ENCODE results near the gene GRK5. TPM values are rescaled to one million over a fixed set of nuclear protein-coding genes. Genes with fewer than 3 reads are reported as not detected.

GRK5 gene
- total RNA-seq, 4 donors from 2014 or later: 6.2 to 12.5 (median 9.1) TPM

- intact Hi-C loops (cut with DNase I; ENCODE audit: low total_unique reads) (loop anchor here (1.0 kb wide), 1 partner anchor 35 kb away; no protein-coding TSS in a partner anchor), in situ Hi-C loops (cut with MboI; ENCODE audit: low sequenced_read_pairs in 4 of 4) (no loop called here)
- no peak overlapping the region for H3K27ac ChIP-seq
- H3K36me3 ChIP-seq: no peaks in the 10 kb centered on the region
- no peaks in the 10 kb centered on the region for H3K27me3 ChIP-seq
- H3K4me3 ChIP-seq: no peak overlapping the region
- no peak for TF ChIP-seq CTCF (IDR thresholded peaks at IDR 0.05 in 4 of 5, conservative IDR thresholded peaks at IDR 0.05 in 1 of 5)
- no peak for TF ChIP-seq POLR2A (IDR thresholded peaks at IDR 0.05)
- no peak for DNase-seq
- no peak for ATAC-seq
- peaks cover 19 to 25% of the 10 kb centered on the region in 2 donors for H3K4me1 ChIP-seq
- H3K9me3 ChIP-seq: no peaks in the 10 kb centered on the region
These were observed 138.9 kb downstream of the GRK5 start for GRCh38 chr10:119346095-119346832.

GRCh38 chr10:119347181-119347974 is 140.0 kb downstream of the GRK5 start:
- ATAC-seq: no peak
- Histone ChIP-seq H3K4me3 (no peak overlapping the region), H3K36me3 (no peaks in the 10 kb centered on the region), H3K4me1 (peaks cover 14 to 16% of the 10 kb centered on the region in 2 donors), H3K27ac (no peak overlapping the region), H3K27me3 (no peaks in the 10 kb centered on the region), H3K9me3 (no peaks in the 10 kb centered on the region)
- intact Hi-C loops (cut with DNase I; ENCODE audit: low total_unique reads): no loop called here
- DNase-seq: no peak
- in situ Hi-C loops (cut with MboI; ENCODE audit: low sequenced_read_pairs in 4 of 4): no loop called here
- TF ChIP-seq POLR2A (IDR thresholded peaks at IDR 0.05): no peak
- no peak for TF ChIP-seq CTCF (IDR thresholded peaks at IDR 0.05 in 4 of 5, conservative IDR thresholded peaks at IDR 0.05 in 1 of 5)

GRCh38 chr10:119348106-119348505 is 140.7 kb downstream of the GRK5 start:
- Histone ChIP-seq H3K36me3 (no peaks in the 10 kb centered on the region), H3K4me3 (no peak overlapping the region), H3K27ac (peak overlapping the region in 1 of 4 donors; percentile 41)

More at GRCh38 chr10:119348106-119348505, 140.7 kb downstream of the GRK5 start:
- Histone ChIP-seq H3K27me3 (no peaks in the 10 kb centered on the region), H3K4me1 (peaks cover 10 to 12% of the 10 kb centered on the region in 2 donors), H3K9me3 (no peaks in the 10 kb centered on the region)
- in situ Hi-C loops (cut with MboI; ENCODE audit: low sequenced_read_pairs in 4 of 4): no loop called here
- DNase-seq (no peak), ATAC-seq (no peak)
- TF ChIP-seq CTCF (IDR thresholded peaks at IDR 0.05 in 4 of 5, conservative IDR thresholded peaks at IDR 0.05 in 1 of 5) (no peak), POLR2A (IDR thresholded peaks at IDR 0.05) (no peak)
- intact Hi-C loops (cut with DNase I; ENCODE audit: low total_unique reads): no loop called here
